ENCODE data around the gene DDX59.

DDX59 gene

GRCh38 chr1:200683298-200683697, 13.6 kb upstream of the DDX59 start:
- no peak overlapping the region for H3K27ac Mint-ChIP-seq
- DNase-seq: no peak
- H3K36me3 Mint-ChIP-seq (ENCODE audit: low read depth): no peaks in the 10 kb centered on the region
- H3K4me3 Mint-ChIP-seq: no peak overlapping the region
- H3K27me3 Mint-ChIP-seq: peaks cover 4% of the 10 kb centered on the region
- H3K4me1 Mint-ChIP-seq (ENCODE audit: low read depth): no peaks in the 10 kb centered on the region
- H3K9me3 Mint-ChIP-seq: no peaks in the 10 kb centered on the region

- H3K4me3 Mint-ChIP-seq: no peak overlapping the region
- no peaks in the 10 kb centered on the region for H3K9me3 Mint-ChIP-seq
- DNase-seq: no peak
- H3K27me3 Mint-ChIP-seq: no peaks in the 10 kb centered on the region
- H3K36me3 Mint-ChIP-seq (ENCODE audit: low read depth): no peaks in the 10 kb centered on the region
- H3K27ac Mint-ChIP-seq: no peak overlapping the region
- H3K4me1 Mint-ChIP-seq (ENCODE audit: low read depth): no peaks in the 10 kb centered on the region
Observed at GRCh38 chr1:200681231-200681630, 11.5 kb upstream of the DDX59 start.

- DNase-seq: no peak
- H3K27ac Mint-ChIP-seq: no peak overlapping the region
- no peaks in the 10 kb centered on the region for H3K27me3 Mint-ChIP-seq
- no peaks in the 10 kb centered on the region for H3K36me3 Mint-ChIP-seq (ENCODE audit: low read depth)
- no peaks in the 10 kb centered on the region for H3K9me3 Mint-ChIP-seq
- peaks cover 11% of the 10 kb centered on the region for H3K4me1 Mint-ChIP-seq (ENCODE audit: low read depth)
- H3K4me3 Mint-ChIP-seq: no peak overlapping the region
Observed at GRCh38 chr1:200676829-200677228, 7.1 kb upstream of the DDX59 start.

- H3K4me3 Mint-ChIP-seq: no peak overlapping the region
- H3K9me3 Mint-ChIP-seq: no peaks in the 10 kb centered on the region
- DNase-seq: no peak
- H3K36me3 Mint-ChIP-seq (ENCODE audit: low read depth): no peaks in the 10 kb centered on the region
- H3K4me1 Mint-ChIP-seq (ENCODE audit: low read depth): peaks cover 20% of the 10 kb centered on the region
- no peaks in the 10 kb centered on the region for H3K27me3 Mint-ChIP-seq
- H3K27ac Mint-ChIP-seq: no peak overlapping the region
Observed at GRCh38 chr1:200675588-200675852, 5.8 kb upstream of the DDX59 start.

- peaks cover 2% of the 10 kb centered on the region for H3K36me3 Mint-ChIP-seq (ENCODE audit: low read depth)
- DNase-seq: no peak
- no peaks in the 10 kb centered on the region for H3K9me3 Mint-ChIP-seq
- H3K27me3 Mint-ChIP-seq: no peaks in the 10 kb centered on the region
- peaks cover 22% of the 10 kb centered on the region for H3K4me1 Mint-ChIP-seq (ENCODE audit: low read depth)
- H3K4me3 Mint-ChIP-seq: no peak overlapping the region
- peak overlapping the region; percentile 16 for H3K27ac Mint-ChIP-seq
Observed at GRCh38 chr1:200674838-200675587, 5.3 kb upstream of the DDX59 start.

GRCh38 chr1:200673952-200674823, 4.5 kb upstream of the DDX59 start:
- peaks cover 23% of the 10 kb centered on the region for H3K4me1 Mint-ChIP-seq (ENCODE audit: low read depth)
- peaks cover 3% of the 10 kb centered on the region for H3K36me3 Mint-ChIP-seq (ENCODE audit: low read depth)
- no peaks in the 10 kb centered on the region for H3K27me3 Mint-ChIP-seq
- DNase-seq: no peak
- H3K27ac Mint-ChIP-seq: peak overlapping the region; percentile 44
- H3K9me3 Mint-ChIP-seq: no peaks in the 10 kb centered on the region
- no peak overlapping the region for H3K4me3 Mint-ChIP-seq

- peak overlapping the region; percentile 99 for H3K27ac Mint-ChIP-seq
- no peak for DNase-seq
- no peaks in the 10 kb centered on the region for H3K9me3 Mint-ChIP-seq
- H3K27me3 Mint-ChIP-seq: no peaks in the 10 kb centered on the region
- H3K4me3 Mint-ChIP-seq: peak overlapping the region; percentile 99
- H3K36me3 Mint-ChIP-seq (ENCODE audit: low read depth): peaks cover 8% of the 10 kb centered on the region
- peaks cover 38% of the 10 kb centered on the region for H3K4me1 Mint-ChIP-seq (ENCODE audit: low read depth)
Observed at GRCh38 chr1:200671235-200671786, 1.6 kb upstream of the DDX59 start.

- Mint-ChIP-seq H3K27ac (peak overlapping the region; percentile 99), H3K9me3 (no peaks in the 10 kb centered on the region), H3K36me3 (ENCODE audit: low read depth) (peaks cover 17% of the 10 kb centered on the region), H3K4me3 (peak overlapping the region; percentile 99), H3K4me1 (ENCODE audit: low read depth) (peaks cover 45% of the 10 kb centered on the region), H3K27me3 (no peaks in the 10 kb centered on the region)
- no peak for DNase-seq
Observed at GRCh38 chr1:200670242-200671118, 773 bp upstream of the DDX59 start.

- H3K9me3 Mint-ChIP-seq: no peaks in the 10 kb centered on the region
- peak overlapping the region; percentile 99 for H3K4me3 Mint-ChIP-seq
- no peaks in the 10 kb centered on the region for H3K27me3 Mint-ChIP-seq
- peak overlapping the region; percentile 94 for H3K27ac Mint-ChIP-seq
- H3K36me3 Mint-ChIP-seq (ENCODE audit: low read depth): peaks cover 33% of the 10 kb centered on the region
- no peak for DNase-seq
- peaks cover 50% of the 10 kb centered on the region for H3K4me1 Mint-ChIP-seq (ENCODE audit: low read depth)
Observed at GRCh38 chr1:200668514-200669313, 993 bp downstream of the DDX59 start.

GRCh38 chr1:200666309-200666708, 3.4 kb downstream of the DDX59 start:
- H3K4me1 Mint-ChIP-seq (ENCODE audit: low read depth): peaks cover 61% of the 10 kb centered on the region
- peaks cover 55% of the 10 kb centered on the region for H3K36me3 Mint-ChIP-seq (ENCODE audit: low read depth)
- DNase-seq: no peak
- H3K27ac Mint-ChIP-seq: peak overlapping the region; percentile 39
- H3K27me3 Mint-ChIP-seq: no peaks in the 10 kb centered on the region
- no peak overlapping the region for H3K4me3 Mint-ChIP-seq
- H3K9me3 Mint-ChIP-seq: no peaks in the 10 kb centered on the region

- H3K36me3 Mint-ChIP-seq (ENCODE audit: low read depth): peaks cover 58% of the 10 kb centered on the region
Observed at GRCh38 chr1:200665861-200666260, 3.8 kb downstream of the DDX59 start.

GRCh38 chr1:200660719-200661118, 9.0 kb downstream of the DDX59 start:
- Mint-ChIP-seq H3K27ac (no peak overlapping the region), H3K9me3 (no peaks in the 10 kb centered on the region), H3K4me1 (ENCODE audit: low read depth) (peaks cover 33% of the 10 kb centered on the region), H3K27me3 (no peaks in the 10 kb centered on the region), H3K36me3 (ENCODE audit: low read depth) (peaks cover 90% of the 10 kb centered on the region), H3K4me3 (no peak overlapping the region)
- DNase-seq: no peak

More at GRCh38 chr1:200665861-200666260, 3.8 kb downstream of the DDX59 start:
- DNase-seq: no peak
- no peaks in the 10 kb centered on the region for H3K27me3 Mint-ChIP-seq
- peaks cover 57% of the 10 kb centered on the region for H3K4me1 Mint-ChIP-seq (ENCODE audit: low read depth)
- peak overlapping the region; percentile 39 for H3K27ac Mint-ChIP-seq
- H3K4me3 Mint-ChIP-seq: no peak overlapping the region
- no peaks in the 10 kb centered on the region for H3K9me3 Mint-ChIP-seq

GRCh38 chr1:200659269-200659668, 10.4 kb downstream of the DDX59 start:
- H3K27ac Mint-ChIP-seq: no peak overlapping the region
- H3K9me3 Mint-ChIP-seq: no peaks in the 10 kb centered on the region
- H3K4me3 Mint-ChIP-seq: no peak overlapping the region
- H3K4me1 Mint-ChIP-seq (ENCODE audit: low read depth): peaks cover 33% of the 10 kb centered on the region
- peaks cover 91% of the 10 kb centered on the region for H3K36me3 Mint-ChIP-seq (ENCODE audit: low read depth)
- DNase-seq: no peak
- H3K27me3 Mint-ChIP-seq: no peaks in the 10 kb centered on the region
